Endothelial cell of umbilical vein (primary cell): ENCODE measurements around the gene DNAJB11.

Source experiments
- EZH2 ChIP-seq: IDR thresholded peaks from 2 replicates; pipeline ENCODE4 v1.6.1; 2012; ENCODE audit warnings: borderline replicate concordance, low read depth, mild to moderate bottlenecking, moderate library complexity, low read length, inconsistent platforms; ENCODE audit not compliant: severe bottlenecking
- GATA2 ChIP-seq: IDR thresholded peaks from 2 replicates; pipeline ENCODE4 v1.7.0; 2011; ENCODE audit warnings: low read depth, mild to moderate bottlenecking, moderate library complexity, mixed read lengths, low read length; ENCODE audit not compliant: insufficient read length, insufficient read depth
- MYC ChIP-seq: IDR thresholded peaks from one replicate; pipeline ENCODE4 v1.6.1; 2011; ENCODE audit warnings: mild to moderate bottlenecking, low read depth, low read length
- POLR2A ChIP-seq: IDR thresholded peaks from 2 replicates; pipeline ENCODE4 v1.6.1; 2012; ENCODE audit warnings: low read depth, mild to moderate bottlenecking, control low read depth, low read length
- POLR2AphosphoS5 ChIP-seq: IDR thresholded peaks from 2 replicates; pipeline ENCODE4 v1.6.1; 2012; ENCODE audit warnings: low read depth, mild to moderate bottlenecking, control low read depth, low read length, moderate library complexity; ENCODE audit not compliant: insufficient read depth
- TF ChIP-seq, protein P1 (sequence below), 2 donors: IDR thresholded peaks; 1 replicate in 1 of 2; 2 replicates in 1 of 2; pipeline ENCODE4 v1.5.1; 2011; ENCODE audit warnings: low read length in 2 of 2, mild to moderate bottlenecking in 2 of 2, moderate library complexity in 2 of 2, control low read depth in 1 of 2, inconsistent platforms in 1 of 2, low read depth in 1 of 2; ENCODE audit not compliant: insufficient read depth in 1 of 2; ENCODE audit errors: extremely low read depth in 1 of 2

GRCh38 chr3:186524616-186525015 is 45.9 kb upstream of the DNAJB11 start:
- TF ChIP-seq POLR2AphosphoS5 = no peak
- TF ChIP-seq, protein P1, sequence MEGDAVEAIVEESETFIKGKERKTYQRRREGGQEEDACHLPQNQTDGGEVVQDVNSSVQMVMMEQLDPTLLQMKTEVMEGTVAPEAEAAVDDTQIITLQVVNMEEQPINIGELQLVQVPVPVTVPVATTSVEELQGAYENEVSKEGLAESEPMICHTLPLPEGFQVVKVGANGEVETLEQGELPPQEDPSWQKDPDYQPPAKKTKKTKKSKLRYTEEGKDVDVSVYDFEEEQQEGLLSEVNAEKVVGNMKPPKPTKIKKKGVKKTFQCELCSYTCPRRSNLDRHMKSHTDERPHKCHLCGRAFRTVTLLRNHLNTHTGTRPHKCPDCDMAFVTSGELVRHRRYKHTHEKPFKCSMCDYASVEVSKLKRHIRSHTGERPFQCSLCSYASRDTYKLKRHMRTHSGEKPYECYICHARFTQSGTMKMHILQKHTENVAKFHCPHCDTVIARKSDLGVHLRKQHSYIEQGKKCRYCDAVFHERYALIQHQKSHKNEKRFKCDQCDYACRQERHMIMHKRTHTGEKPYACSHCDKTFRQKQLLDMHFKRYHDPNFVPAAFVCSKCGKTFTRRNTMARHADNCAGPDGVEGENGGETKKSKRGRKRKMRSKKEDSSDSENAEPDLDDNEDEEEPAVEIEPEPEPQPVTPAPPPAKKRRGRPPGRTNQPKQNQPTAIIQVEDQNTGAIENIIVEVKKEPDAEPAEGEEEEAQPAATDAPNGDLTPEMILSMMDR (IDR thresholded peaks at IDR 0.05; ENCODE audit: extremely low read depth in 1 of 2, insufficient read depth in 1 of 2, low read depth in 1 of 2, low read length in 2 of 2) = no peak
- no peak for TF ChIP-seq MYC
- TF ChIP-seq POLR2A = no peak
- TF ChIP-seq EZH2 = no peak
- no peak for TF ChIP-seq GATA2
